Tibial nerve (tissue), 4 donors: Measurements from ENCODE around the gene TMEM248.
"Not testable (repeated sequence)": the region's sequence is repeated elsewhere in the genome, so short reads cannot be mapped to it uniquely, and the experiment has no call there.

ENCODE experiments used
- CTCF ChIP-seq, 5 experiments: fragments of 200-600 bp in 3 of 5; fragments of 450-650 bp in 2 of 5; sonication (generic) in 3 of 5; IDR thresholded peaks; one replicate each; pipeline ENCODE4 v1.5.1; 2016 to 2019; ENCODE audit warnings: antibody characterized with exemption in 5 of 5, mild to moderate bottlenecking in 3 of 5, moderate library complexity in 2 of 5
- EP300 ChIP-seq, 2 donors: sonication (generic); formaldehyde crosslinking; IDR thresholded peaks; one replicate each; pipeline ENCODE4 v1.6.1; 2017; ENCODE audit warnings: antibody characterized with exemption in 2 of 2, mild to moderate bottlenecking in 1 of 2
- POLR2A ChIP-seq, 2 donors: fragments of 450-650 bp; IDR thresholded peaks; one replicate each; pipeline ENCODE4 v1.6.1; 2017; ENCODE audit warnings: antibody characterized with exemption in 2 of 2, mild to moderate bottlenecking in 2 of 2, moderate library complexity in 2 of 2

GRCh38 chr7:67000601-67001258, 79.7 kb downstream of the TMEM248 start:
- TF ChIP-seq EP300, POLR2A (IDR thresholded peaks at IDR 0.05): not testable (repeated sequence)
- TF ChIP-seq CTCF (IDR thresholded peaks at IDR 0.05) = peak in 3 of 5 experiments; percentile 15 to 33 (median 22)
